HepG2 (cell line): ENCODE measurements around the gene TCN2. TPM values are rescaled to one million over a fixed set of nuclear protein-coding genes. Genes with fewer than 3 reads are reported as not detected.

Experiments
- ARHGAP35 ChIP-seq: sonication (generic); formaldehyde crosslinking; IDR thresholded peaks from 2 replicates; pipeline ENCODE4 v1.9.0; 2022; ENCODE audit warnings: mild to moderate bottlenecking, inconsistent platforms, moderate library complexity, missing genetic modification reagents, borderline replicate concordance
- BRCA1 ChIP-seq: sonication (generic); formaldehyde crosslinking; IDR thresholded peaks from 2 replicates; pipeline ENCODE4 v1.4.0; 2020; ENCODE audit warnings: missing genetic modification reagents
- CREM ChIP-seq, 2 experiments: sonication (generic) in 1 of 2; formaldehyde crosslinking in 1 of 2; IDR thresholded peaks; 2 replicates each; pipeline versions ENCODE4 v1.4.0 to v1.6.1; 2016 to 2020; ENCODE audit warnings: antibody characterized with exemption in 1 of 2, mild to moderate bottlenecking in 1 of 2, missing genetic modification reagents in 1 of 2
- DMAP1 ChIP-seq: IDR thresholded peaks from 2 replicates; pipeline ENCODE4 v1.6.1; 2016
- FOSL2 ChIP-seq: sonication (generic); formaldehyde crosslinking; IDR thresholded peaks from 2 replicates; pipeline ENCODE4 v1.4.0; 2020; ENCODE audit warnings: missing genetic modification reagents
- HDAC6 ChIP-seq: fragments of 200-600 bp; sonication (generic); IDR thresholded peaks from 2 replicates; pipeline ENCODE4 v1.7.0; 2017; ENCODE audit warnings: mild to moderate bottlenecking, antibody characterized with exemption, low read length, low read depth
- MIER2 ChIP-seq: IDR thresholded peaks from 2 replicates; pipeline ENCODE4 v1.6.1; 2016; ENCODE audit warnings: missing biosample characterization, missing genetic modification reagents
- NONO ChIP-seq, 2 experiments: fragments of 450-650 bp in 1 of 2; sonication (generic) in 1 of 2; formaldehyde crosslinking in 1 of 2; IDR thresholded peaks in 1 of 2; conservative IDR thresholded peaks in 1 of 2; 2 replicates each; pipeline versions ENCODE4 v1.6.1 to v1.8.0; 2017 to 2022; ENCODE audit warnings: mild to moderate bottlenecking in 1 of 2, missing genetic modification reagents in 1 of 2, moderate library complexity in 1 of 2
- POLR2A ChIP-seq, 2 experiments: IDR thresholded peaks; 2 replicates each; pipeline ENCODE4 v1.6.1; 2011; ENCODE audit warnings: low read depth in 2 of 2, low read length in 2 of 2, mild to moderate bottlenecking in 1 of 2, moderate library complexity in 1 of 2; ENCODE audit not compliant: insufficient read depth in 1 of 2
- SP140L ChIP-seq: sonication (generic); formaldehyde crosslinking; IDR thresholded peaks from 2 replicates; pipeline ENCODE4 v1.4.0; 2020; ENCODE audit warnings: missing genetic modification reagents, borderline replicate concordance
- TAF15 ChIP-seq: fragments of 200-400 bp; formaldehyde crosslinking; IDR thresholded peaks from one replicate; pipeline ENCODE4 v1.6.1; 2018; ENCODE audit warnings: mild to moderate bottlenecking, low read depth, low read length; ENCODE audit not compliant: poor library complexity, severe bottlenecking
- ZNF547 ChIP-seq: sonication (generic); formaldehyde crosslinking; IDR thresholded peaks from 2 replicates; pipeline ENCODE4 v1.5.1; 2020; ENCODE audit warnings: mild to moderate bottlenecking, missing genetic modification reagents
- polyA plus RNA-seq, 8 experiments: library from polyadenylated mRNA; depleted of rRNA in 3 of 8; stranded (reverse) in 7 of 8; unstranded in 1 of 8; fragments of >200 nt; fragmentation: Illumina TruSeq in 4 of 8; extraction: Trizol in 4 of 8; gene quantifications; 2 replicates each; pipeline versions ENCODE4 v1.2.1 to v1.2.3, GENCODE V29; 2011 to 2016; ENCODE audit warnings: low read depth in 4 of 8, missing spikeins in 1 of 8, mixed read lengths in 1 of 8; ENCODE audit not compliant: insufficient read depth in 1 of 8
- total RNA-seq, 5 experiments: library from RNA; depleted of rRNA; stranded (reverse); fragments of >200 nt; fragmentation: Illumina TruSeq; extraction: Trizol; gene quantifications; 2 replicates each; pipeline ENCODE4 v1.2.3, GENCODE V29; 2016; ENCODE audit warnings: low read depth in 1 of 5
- TF ChIP-seq, protein P1 (sequence below), 2 experiments: sonication (generic) in 1 of 2; formaldehyde crosslinking in 1 of 2; IDR thresholded peaks; 2 replicates each; pipeline versions ENCODE4 v1.4.0 to v1.6.1; 2016 to 2020; ENCODE audit warnings: borderline replicate concordance in 1 of 2, low read depth in 1 of 2, mild to moderate bottlenecking in 1 of 2, missing genetic modification reagents in 1 of 2
- TF ChIP-seq, protein P2 (sequence below): sonication (generic); formaldehyde crosslinking; IDR thresholded peaks from 2 replicates; pipeline ENCODE4 v1.8.1; 2023; ENCODE audit warnings: mild to moderate bottlenecking, missing genetic modification reagents
- TF ChIP-seq, protein P3 (sequence below): sonication (generic); formaldehyde crosslinking; IDR thresholded peaks from 2 replicates; pipeline ENCODE4 v1.5.0; 2020; ENCODE audit warnings: missing genetic modification reagents
- TF ChIP-seq, protein P4 (sequence below): sonication (generic); formaldehyde crosslinking; IDR thresholded peaks from 2 replicates; pipeline ENCODE4 v1.4.0; 2020; ENCODE audit warnings: missing genetic modification reagents
- TF ChIP-seq, protein P5 (sequence below): sonication (generic); formaldehyde crosslinking; IDR thresholded peaks from 2 replicates; pipeline ENCODE4 v1.5.0; 2020; ENCODE audit warnings: mild to moderate bottlenecking, missing genetic modification reagents

The TCN2 gene
- total and polyA plus RNA-seq, 2 of the 13 experiments (the other 11 are each of a cell fraction or from before 2014, with no cell fraction given): 0.29 to 0.31 TPM

DNA sequence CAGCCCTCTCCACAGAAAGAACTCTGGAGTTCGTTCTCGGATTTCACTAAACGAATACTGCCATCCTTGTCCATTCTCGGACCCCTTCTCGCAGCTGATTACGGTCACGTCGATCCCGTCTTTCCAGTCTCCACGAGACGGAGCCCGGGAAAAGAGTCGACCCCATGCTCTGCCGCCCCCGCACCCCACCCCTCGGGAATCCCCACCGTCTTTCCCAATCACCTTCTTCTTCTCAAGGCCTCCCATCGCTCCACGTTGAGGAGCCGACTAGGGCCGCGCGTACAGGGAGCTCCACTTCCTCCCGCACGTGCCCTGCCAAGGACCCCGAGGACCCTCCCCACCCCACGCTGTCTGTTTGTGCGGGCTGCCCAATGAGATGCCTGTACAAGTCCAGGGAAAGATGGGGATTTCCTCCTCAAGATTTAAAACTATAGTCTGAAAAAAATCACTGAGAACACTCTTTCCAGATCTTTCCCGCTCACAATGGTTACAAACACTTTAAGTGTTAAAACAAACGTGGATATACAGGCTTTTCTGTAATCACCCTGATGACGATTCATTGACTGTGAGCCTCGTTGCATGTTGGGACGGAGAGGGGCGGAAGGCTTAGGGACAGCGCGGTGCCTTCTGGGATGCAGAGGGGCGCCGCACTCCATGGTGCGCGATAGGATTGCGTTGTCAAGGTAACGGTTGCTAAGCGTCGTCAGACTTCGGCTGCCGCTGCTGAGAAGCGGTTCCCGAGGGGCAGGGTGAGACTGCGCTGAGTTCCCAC lies 15.2 kb upstream of the TCN2 start, which contains the start of gene PES1 (continued):
- TF ChIP-seq ZNF547 (0 out of 2 replicates have a peak, but pooled peaks have one; percentile 59), BRCA1 (CRISPR knock-in tag) (0 out of 2 replicates have a peak, but pooled peaks have one; percentile 6), POLR2A (IDR thresholded peaks at IDR 0.05; ENCODE audit: insufficient read depth in 1 of 2, low read depth in 2 of 2, low read length in 2 of 2) (peak; percentile 66 to 68), DMAP1 (CRISPR knock-in tag) (peak; percentile 87), FOSL2 (peak; percentile 68), ARHGAP35 (CRISPR knock-in tag) (0 out of 2 replicates have a peak, but pooled peaks have one; percentile 34), MIER2 (CRISPR knock-in tag) (no peak), HDAC6 (peak; percentile 95; the same call in 1 of the 2 replicates), NONO (IDR thresholded peaks at IDR 0.05) (no peak), NONO (CRISPR knock-in tag; conservative IDR thresholded peaks at IDR 0.05) (peak; percentile 68), CREM (IDR thresholded peaks at IDR 0.05) (peak; percentile 99), CREM (CRISPR knock-in tag; IDR thresholded peaks at IDR 0.05) (peak; percentile 58; the same call in 1 of the 2 replicates), SP140L (no peak), TAF15 (no peak)
- TF ChIP-seq, protein P1, sequence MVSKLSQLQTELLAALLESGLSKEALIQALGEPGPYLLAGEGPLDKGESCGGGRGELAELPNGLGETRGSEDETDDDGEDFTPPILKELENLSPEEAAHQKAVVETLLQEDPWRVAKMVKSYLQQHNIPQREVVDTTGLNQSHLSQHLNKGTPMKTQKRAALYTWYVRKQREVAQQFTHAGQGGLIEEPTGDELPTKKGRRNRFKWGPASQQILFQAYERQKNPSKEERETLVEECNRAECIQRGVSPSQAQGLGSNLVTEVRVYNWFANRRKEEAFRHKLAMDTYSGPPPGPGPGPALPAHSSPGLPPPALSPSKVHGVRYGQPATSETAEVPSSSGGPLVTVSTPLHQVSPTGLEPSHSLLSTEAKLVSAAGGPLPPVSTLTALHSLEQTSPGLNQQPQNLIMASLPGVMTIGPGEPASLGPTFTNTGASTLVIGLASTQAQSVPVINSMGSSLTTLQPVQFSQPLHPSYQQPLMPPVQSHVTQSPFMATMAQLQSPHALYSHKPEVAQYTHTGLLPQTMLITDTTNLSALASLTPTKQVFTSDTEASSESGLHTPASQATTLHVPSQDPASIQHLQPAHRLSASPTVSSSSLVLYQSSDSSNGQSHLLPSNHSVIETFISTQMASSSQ (IDR thresholded peaks at IDR 0.05; ENCODE audit: low read depth): peak; percentile 59; the same call in 1 of the 2 replicates
- TF ChIP-seq, protein P1 (CRISPR knock-in tag; IDR thresholded peaks at IDR 0.05; ENCODE audit: borderline replicate concordance): peak; percentile 50; the same call in 1 of the 2 replicates
- TF ChIP-seq, protein P2, sequence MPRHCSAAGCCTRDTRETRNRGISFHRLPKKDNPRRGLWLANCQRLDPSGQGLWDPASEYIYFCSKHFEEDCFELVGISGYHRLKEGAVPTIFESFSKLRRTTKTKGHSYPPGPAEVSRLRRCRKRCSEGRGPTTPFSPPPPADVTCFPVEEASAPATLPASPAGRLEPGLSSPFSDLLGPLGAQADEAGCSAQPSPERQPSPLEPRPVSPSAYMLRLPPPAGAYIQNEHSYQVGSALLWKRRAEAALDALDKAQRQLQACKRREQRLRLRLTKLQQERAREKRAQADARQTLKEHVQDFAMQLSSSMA (CRISPR knock-in tag): peak; percentile 41; the same call in 1 of the 2 replicates
- TF ChIP-seq, protein P3, sequence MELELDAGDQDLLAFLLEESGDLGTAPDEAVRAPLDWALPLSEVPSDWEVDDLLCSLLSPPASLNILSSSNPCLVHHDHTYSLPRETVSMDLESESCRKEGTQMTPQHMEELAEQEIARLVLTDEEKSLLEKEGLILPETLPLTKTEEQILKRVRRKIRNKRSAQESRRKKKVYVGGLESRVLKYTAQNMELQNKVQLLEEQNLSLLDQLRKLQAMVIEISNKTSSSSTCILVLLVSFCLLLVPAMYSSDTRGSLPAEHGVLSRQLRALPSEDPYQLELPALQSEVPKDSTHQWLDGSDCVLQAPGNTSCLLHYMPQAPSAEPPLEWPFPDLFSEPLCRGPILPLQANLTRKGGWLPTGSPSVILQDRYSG (CRISPR knock-in tag): no peak
- TF ChIP-seq, protein P4, sequence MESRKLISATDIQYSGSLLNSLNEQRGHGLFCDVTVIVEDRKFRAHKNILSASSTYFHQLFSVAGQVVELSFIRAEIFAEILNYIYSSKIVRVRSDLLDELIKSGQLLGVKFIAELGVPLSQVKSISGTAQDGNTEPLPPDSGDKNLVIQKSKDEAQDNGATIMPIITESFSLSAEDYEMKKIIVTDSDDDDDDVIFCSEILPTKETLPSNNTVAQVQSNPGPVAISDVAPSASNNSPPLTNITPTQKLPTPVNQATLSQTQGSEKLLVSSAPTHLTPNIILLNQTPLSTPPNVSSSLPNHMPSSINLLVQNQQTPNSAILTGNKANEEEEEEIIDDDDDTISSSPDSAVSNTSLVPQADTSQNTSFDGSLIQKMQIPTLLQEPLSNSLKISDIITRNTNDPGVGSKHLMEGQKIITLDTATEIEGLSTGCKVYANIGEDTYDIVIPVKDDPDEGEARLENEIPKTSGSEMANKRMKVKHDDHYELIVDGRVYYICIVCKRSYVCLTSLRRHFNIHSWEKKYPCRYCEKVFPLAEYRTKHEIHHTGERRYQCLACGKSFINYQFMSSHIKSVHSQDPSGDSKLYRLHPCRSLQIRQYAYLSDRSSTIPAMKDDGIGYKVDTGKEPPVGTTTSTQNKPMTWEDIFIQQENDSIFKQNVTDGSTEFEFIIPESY (CRISPR knock-in tag): no peak
- TF ChIP-seq, protein P5, sequence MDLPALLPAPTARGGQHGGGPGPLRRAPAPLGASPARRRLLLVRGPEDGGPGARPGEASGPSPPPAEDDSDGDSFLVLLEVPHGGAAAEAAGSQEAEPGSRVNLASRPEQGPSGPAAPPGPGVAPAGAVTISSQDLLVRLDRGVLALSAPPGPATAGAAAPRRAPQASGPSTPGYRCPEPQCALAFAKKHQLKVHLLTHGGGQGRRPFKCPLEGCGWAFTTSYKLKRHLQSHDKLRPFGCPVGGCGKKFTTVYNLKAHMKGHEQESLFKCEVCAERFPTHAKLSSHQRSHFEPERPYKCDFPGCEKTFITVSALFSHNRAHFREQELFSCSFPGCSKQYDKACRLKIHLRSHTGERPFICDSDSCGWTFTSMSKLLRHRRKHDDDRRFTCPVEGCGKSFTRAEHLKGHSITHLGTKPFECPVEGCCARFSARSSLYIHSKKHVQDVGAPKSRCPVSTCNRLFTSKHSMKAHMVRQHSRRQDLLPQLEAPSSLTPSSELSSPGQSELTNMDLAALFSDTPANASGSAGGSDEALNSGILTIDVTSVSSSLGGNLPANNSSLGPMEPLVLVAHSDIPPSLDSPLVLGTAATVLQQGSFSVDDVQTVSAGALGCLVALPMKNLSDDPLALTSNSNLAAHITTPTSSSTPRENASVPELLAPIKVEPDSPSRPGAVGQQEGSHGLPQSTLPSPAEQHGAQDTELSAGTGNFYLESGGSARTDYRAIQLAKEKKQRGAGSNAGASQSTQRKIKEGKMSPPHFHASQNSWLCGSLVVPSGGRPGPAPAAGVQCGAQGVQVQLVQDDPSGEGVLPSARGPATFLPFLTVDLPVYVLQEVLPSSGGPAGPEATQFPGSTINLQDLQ (CRISPR knock-in tag): no peak
